Glomerular endothelial cell (primary cell): ENCODE data around the gene MYO1G. TPM values are rescaled to one million over a fixed set of nuclear protein-coding genes. Genes with fewer than 3 reads are reported as not detected.
"Not testable (repeated sequence)": the region's sequence is repeated elsewhere in the genome, so short reads cannot be mapped to it uniquely, and the experiment has no call there.

Experiments used
- DNase-seq: peaks from one replicate; pipeline ENCODE4 v3.0.0-alpha.2; 2011; ENCODE audit warnings: low read depth, low spot score; ENCODE audit errors: extremely low read depth
- total RNA-seq: library from RNA; depleted of rRNA; stranded (reverse); fragments of >200 nt; gene quantifications from 2 replicates; pipeline ENCODE4 v1.2.3, GENCODE V29; 2015

The MYO1G gene
- total RNA-seq, 1 donor from 2014 or later = not detected

GRCh38 chr7:44944821-44945220, 34.0 kb downstream of the MYO1G start:
- no peak for DNase-seq

GRCh38 chr7:44943631-44944030, 35.2 kb downstream of the MYO1G start:
- no peak for DNase-seq

GRCh38 chr7:44937426-44937825, 41.4 kb downstream of the MYO1G start:
- no peak for DNase-seq

GRCh38 chr7:44936322-44936721, 42.5 kb downstream of the MYO1G start:
- DNase-seq = no peak

- DNase-seq = no peak
These were observed 43.2 kb downstream of the MYO1G start for GRCh38 chr7:44935583-44935982.

- no peak for DNase-seq
These were observed 43.8 kb downstream of the MYO1G start for GRCh38 chr7:44935016-44935415.

- DNase-seq = not testable (repeated sequence)
These were observed 44.3 kb downstream of the MYO1G start for GRCh38 chr7:44934510-44934909.

- DNase-seq = no peak
These were observed 47.9 kb downstream of the MYO1G start for GRCh38 chr7:44930921-44931320.

GRCh38 chr7:44922351-44922694, 56.5 kb downstream of the MYO1G start:
- DNase-seq = no peak

- DNase-seq = peak; percentile 20
These were observed 57.0 kb downstream of the MYO1G start for GRCh38 chr7:44921607-44922350.

GRCh38 chr7:44920119-44920518, 58.7 kb downstream of the MYO1G start:
- no peak for DNase-seq

- no peak for DNase-seq
These were observed 60.8 kb downstream of the MYO1G start for GRCh38 chr7:44918029-44918428.

- no peak for DNase-seq
These were observed 61.4 kb downstream of the MYO1G start for GRCh38 chr7:44917465-44917864.

GRCh38 chr7:44914992-44915607, 63.7 kb downstream of the MYO1G start:
- no peak for DNase-seq

GRCh38 chr7:44912775-44913347, 66.0 kb downstream of the MYO1G start:
- no peak for DNase-seq

Other genes starting within 250 kb of the MYO1G start
- 32.2 and 49.0 TPM in 2 replicates for gene ZMIZ2, start 230.2 kb downstream of the MYO1G start, total RNA-seq
- gene PPIA, start 182.3 kb downstream of the MYO1G start, total RNA-seq = 2,756 and 3,660 TPM in 2 replicates
- gene H2AZ2, start 130.9 kb downstream of the MYO1G start, total RNA-seq = 111 and 134 TPM in 2 replicates
- gene PURB, start 93.5 kb downstream of the MYO1G start, total RNA-seq = 17.0 and 21.4 TPM in 2 replicates
- gene CCM2, start 21.2 kb upstream of the MYO1G start, total RNA-seq = 64.4 and 64.6 TPM in 2 replicates
- gene NACAD, start 110.0 kb upstream of the MYO1G start, total RNA-seq = 7.3 and 7.9 TPM in 2 replicates
- 38.2 and 52.5 TPM in 2 replicates for gene TBRG4, start 132.7 kb upstream of the MYO1G start, total RNA-seq
- gene RAMP3, start 178.8 kb upstream of the MYO1G start, total RNA-seq = not detected in 2 replicates